Kidney (tissue), 14 donors: Measurements from ENCODE around the gene RALY. TPM values are rescaled to one million over a fixed set of nuclear protein-coding genes. Genes with fewer than 3 reads are reported as not detected.
A peak's percentile ranks its signal among the peaks of the same experiment; 100 is the strongest.

Experiments
- DNase-seq, 5 donors: peaks; one replicate each; pipeline ENCODE4 v3.0.0-alpha.2; 2013 to 2020
- FAIRE-seq: peaks from 2 replicates; lab custom pipeline; 2012; peaks lifted over from hg19 to GRCh38; lab: Jason Lieb, UNC
- H3K27ac ChIP-seq, 2 donors: one replicate each; pipeline ENCODE4 v1.7.0; 2013; ENCODE audit warnings: low read depth in 2 of 2, low read length in 2 of 2, inconsistent platforms in 1 of 2
- H3K27me3 ChIP-seq: one replicate; pipeline ENCODE4 v1.7.1; 2013; ENCODE audit warnings: low read length, inconsistent platforms; ENCODE audit not compliant: control insufficient read depth, insufficient read depth
- H3K36me3 ChIP-seq, 3 donors: one replicate each; pipeline versions ENCODE4 v1.7.0 to v1.7.1; 2013; ENCODE audit warnings: low read length in 3 of 3, control low read depth in 1 of 3, inconsistent platforms in 1 of 3; ENCODE audit not compliant: insufficient read depth in 3 of 3, control insufficient read depth in 2 of 3
- H3K4me1 ChIP-seq, 3 donors: one replicate each; pipeline versions ENCODE4 v1.7.0 to v1.7.1; 2013; ENCODE audit warnings: low read length in 3 of 3, inconsistent platforms in 1 of 3, low read depth in 1 of 3; ENCODE audit not compliant: control insufficient read depth in 2 of 3, insufficient read depth in 2 of 3
- H3K4me3 ChIP-seq, 3 donors: one replicate each; pipeline versions ENCODE4 v1.7.0 to v1.8.1; 2013; ENCODE audit warnings: low read length in 3 of 3, control low read depth in 1 of 3, inconsistent platforms in 1 of 3
- H3K9ac ChIP-seq, 3 donors: one replicate each; pipeline versions ENCODE4 v1.7.0 to v1.7.1; 2013; ENCODE audit warnings: low read length in 3 of 3, control low read depth in 1 of 3, inconsistent platforms in 1 of 3
- H3K9me3 ChIP-seq, 3 donors: one replicate each; pipeline versions ENCODE4 v1.7.0 to v1.7.1; 2013; ENCODE audit warnings: low read length in 3 of 3, control low read depth in 1 of 3, inconsistent platforms in 1 of 3; ENCODE audit not compliant: control insufficient read depth in 2 of 3, insufficient read depth in 1 of 3
- intact Hi-C: fragments of 100-400 bp; cut with DNase I; formaldehyde crosslinking; loops from one replicate; pipeline ENCODE4 v1.11.1; 2022
- polyA plus RNA-seq: library from polyadenylated mRNA; stranded (reverse); fragments of 350-450 nt; fragmentation: Illumina TruSeq; extraction: RNeasy Lipid Tissue Mini Kit (QIAGEN cat#74804); gene quantifications from one replicate; pipeline ENCODE4 v1.2.3, GENCODE V29; 2014; ENCODE audit warnings: low read depth, low replicate concordance; ENCODE audit not compliant: insufficient read depth
- total RNA-seq: library from RNA; stranded (reverse); fragmentation: NEBNext Ultra II Directional; extraction: Animal tissue kit (Norgen Biotek cat#: 25700); gene quantifications from one replicate; pipeline ENCODE4 v1.2.1, GENCODE V29; 2021
- TF ChIP-seq, protein P1 (sequence below): IDR thresholded peaks from 3 replicates; pipeline ENCODE4 v1.5.1; 2012; ENCODE audit warnings: mild to moderate bottlenecking, moderate library complexity, borderline replicate concordance; ENCODE audit not compliant: insufficient read depth; ENCODE audit errors: extremely low read depth
- donor health status: control.
- donor health status: control.
- donor health status: control.
- donor health status: control.
- donor health status: control.
- donor health status: DM: yes; HTN: yes; CAD: no.
- donor health status: Normal renal cell carcinoma (clear cell type).

RALY gene
- total and polyA plus RNA-seq, 2 donors from 2014 or later: 119 to 138 TPM

DNA sequence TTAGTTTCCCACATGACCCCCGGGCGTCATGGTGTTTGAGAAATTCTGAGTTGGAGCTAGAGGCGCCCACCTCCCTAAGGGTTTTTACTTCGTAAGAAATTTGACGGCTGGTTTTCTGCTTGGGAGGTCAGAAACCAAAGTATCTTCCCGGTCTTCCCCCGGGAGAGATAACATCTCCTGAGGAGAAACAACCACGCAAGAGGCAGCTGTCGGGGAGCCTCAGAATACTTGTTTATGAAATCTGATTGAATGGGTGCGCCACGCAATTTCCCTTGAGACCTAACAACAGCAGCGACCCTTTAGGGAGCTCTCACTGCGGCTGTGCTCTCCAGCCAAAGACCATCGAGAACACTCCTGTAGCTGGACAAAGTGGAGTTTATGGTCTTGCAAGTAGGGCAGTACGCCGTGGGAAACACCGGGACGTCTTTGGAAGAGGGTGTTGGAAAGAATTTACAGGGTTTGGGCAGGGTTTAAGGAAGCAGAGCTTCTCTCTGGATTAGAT is 118.9 kb downstream of the RALY start:
- no peaks in the 10 kb centered on the region for H3K27me3 ChIP-seq
- intact Hi-C loops: no loop called here
- peak overlapping the region; percentile 63 to 90 (median 90) for H3K4me3 ChIP-seq
- H3K36me3 ChIP-seq: no peaks in the 10 kb centered on the region
- no peaks in the 10 kb centered on the region for H3K9me3 ChIP-seq
- TF ChIP-seq, protein P1, sequence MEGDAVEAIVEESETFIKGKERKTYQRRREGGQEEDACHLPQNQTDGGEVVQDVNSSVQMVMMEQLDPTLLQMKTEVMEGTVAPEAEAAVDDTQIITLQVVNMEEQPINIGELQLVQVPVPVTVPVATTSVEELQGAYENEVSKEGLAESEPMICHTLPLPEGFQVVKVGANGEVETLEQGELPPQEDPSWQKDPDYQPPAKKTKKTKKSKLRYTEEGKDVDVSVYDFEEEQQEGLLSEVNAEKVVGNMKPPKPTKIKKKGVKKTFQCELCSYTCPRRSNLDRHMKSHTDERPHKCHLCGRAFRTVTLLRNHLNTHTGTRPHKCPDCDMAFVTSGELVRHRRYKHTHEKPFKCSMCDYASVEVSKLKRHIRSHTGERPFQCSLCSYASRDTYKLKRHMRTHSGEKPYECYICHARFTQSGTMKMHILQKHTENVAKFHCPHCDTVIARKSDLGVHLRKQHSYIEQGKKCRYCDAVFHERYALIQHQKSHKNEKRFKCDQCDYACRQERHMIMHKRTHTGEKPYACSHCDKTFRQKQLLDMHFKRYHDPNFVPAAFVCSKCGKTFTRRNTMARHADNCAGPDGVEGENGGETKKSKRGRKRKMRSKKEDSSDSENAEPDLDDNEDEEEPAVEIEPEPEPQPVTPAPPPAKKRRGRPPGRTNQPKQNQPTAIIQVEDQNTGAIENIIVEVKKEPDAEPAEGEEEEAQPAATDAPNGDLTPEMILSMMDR: no peak
- no peak for FAIRE-seq
- peak in 4 of 5 donors; percentile 40 to 74 (median 69) for DNase-seq
- peak overlapping the region; percentile 28 to 97 for H3K27ac ChIP-seq
- peak overlapping the region; percentile 5 to 89 (median 80) for H3K9ac ChIP-seq
- peaks cover 6 to 14% (median 9%) of the 10 kb centered on the region in 3 donors for H3K4me1 ChIP-seq

DNA sequence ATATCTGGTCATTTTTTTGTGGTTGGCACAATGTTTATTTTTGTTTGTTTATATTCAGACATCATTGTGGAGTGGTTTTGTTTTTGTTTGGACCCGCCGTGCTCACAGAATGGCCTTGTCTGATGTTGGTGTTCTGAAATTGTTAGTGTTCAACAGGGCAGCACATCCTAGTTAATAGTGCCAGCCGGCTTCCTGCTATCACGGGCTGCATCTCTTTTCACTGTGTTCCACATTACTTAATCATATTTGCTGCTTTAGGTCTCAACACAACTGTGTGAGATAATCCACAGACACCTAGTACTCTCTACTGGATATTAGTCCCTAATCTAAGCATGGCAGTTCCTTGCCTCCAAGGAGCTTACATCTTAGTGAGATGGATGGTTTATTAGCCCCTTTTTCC is 121.1 kb downstream of the RALY start:
- Histone ChIP-seq H3K4me3 (no peak overlapping the region), H3K27me3 (no peaks in the 10 kb centered on the region), H3K27ac (no peak overlapping the region), H3K36me3 (no peaks in the 10 kb centered on the region), H3K4me1 (peaks cover 6 to 9% (median 8%) of the 10 kb centered on the region in 3 donors), H3K9me3 (no peaks in the 10 kb centered on the region), H3K9ac (no peak overlapping the region)
- TF ChIP-seq, protein P1: no peak
- no peak for FAIRE-seq
- DNase-seq: no peak
- intact Hi-C loops: no loop called here

DNA sequence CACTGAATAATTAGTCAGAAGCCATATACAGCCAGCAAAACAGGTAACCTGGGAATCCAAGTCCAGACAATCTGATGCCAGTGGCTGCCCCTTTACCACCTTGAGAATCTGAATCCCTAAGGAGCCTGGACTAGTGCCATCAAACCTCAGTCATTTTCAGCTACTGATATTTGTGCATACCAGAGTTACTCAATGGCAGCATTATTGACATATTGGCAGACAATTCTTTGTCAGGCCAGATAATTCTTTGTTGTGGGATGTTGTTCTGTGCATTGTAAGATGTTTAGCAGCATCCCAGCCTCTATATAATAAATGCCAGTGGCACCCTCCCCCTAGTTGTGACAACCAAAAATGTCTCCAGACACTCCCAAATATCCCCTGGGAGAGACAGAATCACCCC is 121.5 kb downstream of the RALY start:
- no peak for DNase-seq
- no peaks in the 10 kb centered on the region for H3K27me3 ChIP-seq
- no peak overlapping the region for H3K27ac ChIP-seq
- no peak overlapping the region for H3K9ac ChIP-seq
- peaks cover 4 to 8% (median 6%) of the 10 kb centered on the region in 3 donors for H3K4me1 ChIP-seq
- no peaks in the 10 kb centered on the region for H3K9me3 ChIP-seq
- no peak overlapping the region for H3K4me3 ChIP-seq
- no peak for FAIRE-seq
- H3K36me3 ChIP-seq: no peaks in the 10 kb centered on the region
- TF ChIP-seq, protein P1: no peak
- intact Hi-C loops: no loop called here

DNA sequence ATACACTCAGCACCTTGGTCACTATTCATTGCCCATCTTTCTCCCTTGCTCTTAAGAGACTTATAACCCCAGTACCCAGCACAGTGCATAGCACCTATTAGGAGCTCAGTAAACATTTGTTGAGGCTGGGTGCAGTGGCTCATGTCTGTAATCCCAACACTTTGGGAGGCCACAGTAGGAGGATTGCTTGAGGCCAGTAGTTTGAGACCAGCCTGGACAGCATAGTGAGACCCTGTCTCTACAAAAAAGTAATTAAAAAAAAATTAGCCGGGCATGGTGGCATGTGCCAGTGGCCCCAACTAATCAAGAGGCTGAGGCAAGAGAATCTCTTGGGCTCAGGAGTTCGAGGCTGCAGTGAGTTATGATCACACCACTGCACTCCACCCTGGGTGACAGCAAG is 126.5 kb downstream of the RALY start:
- no peak for DNase-seq
- TF ChIP-seq, protein P1: no peak
- H3K4me3 ChIP-seq: no peak overlapping the region
- no peaks in the 10 kb centered on the region for H3K4me1 ChIP-seq
- FAIRE-seq: no peak
- intact Hi-C loops: no loop called here
- H3K27ac ChIP-seq: no peak overlapping the region
- no peaks in the 10 kb centered on the region for H3K27me3 ChIP-seq
- H3K36me3 ChIP-seq: no peaks in the 10 kb centered on the region
- no peak overlapping the region for H3K9ac ChIP-seq
- no peaks in the 10 kb centered on the region for H3K9me3 ChIP-seq
